GM21576 (cell line): ENCODE results near the gene ZNF423.

Source experiments
- ATAC-seq: cut with Tn5 transposase; IDR thresholded peaks from one replicate; pipeline ENCODE4 v1.9.1; 2021; ENCODE audit warnings: mild to moderate bottlenecking, moderate library complexity; ENCODE audit not compliant: unreplicated experiment

ZNF423 gene

GRCh38 chr16:49849754-49850108 lies 6.2 kb downstream of the ZNF423 start:
- no peak for ATAC-seq

- ATAC-seq: no peak
Observed at GRCh38 chr16:49849037-49849753, 6.7 kb downstream of the ZNF423 start.

- ATAC-seq: no peak
Observed at GRCh38 chr16:49848530-49848929, 7.4 kb downstream of the ZNF423 start.

GRCh38 chr16:49846800-49847199 lies 9.1 kb downstream of the ZNF423 start:
- ATAC-seq: no peak

GRCh38 chr16:49844359-49844758 lies 11.6 kb downstream of the ZNF423 start:
- no peak for ATAC-seq

GRCh38 chr16:49843758-49844157 lies 12.2 kb downstream of the ZNF423 start:
- ATAC-seq: no peak

- no peak for ATAC-seq
Observed at GRCh38 chr16:49842972-49843371, 12.9 kb downstream of the ZNF423 start.

- ATAC-seq: no peak
Observed at GRCh38 chr16:49839017-49839825, 16.7 kb downstream of the ZNF423 start.

- no peak for ATAC-seq
Observed at GRCh38 chr16:49838441-49839016, 17.4 kb downstream of the ZNF423 start.

GRCh38 chr16:49837688-49838410 lies 18.1 kb downstream of the ZNF423 start:
- ATAC-seq: no peak

- no peak for ATAC-seq
Observed at GRCh38 chr16:49836668-49837067, 19.2 kb downstream of the ZNF423 start.

- ATAC-seq: no peak
Observed at GRCh38 chr16:49836218-49836617, 19.7 kb downstream of the ZNF423 start.

- no peak for ATAC-seq
Observed at GRCh38 chr16:49835161-49835777, 20.6 kb downstream of the ZNF423 start.

GRCh38 chr16:49834531-49835151 lies 21.3 kb downstream of the ZNF423 start:
- ATAC-seq: no peak

- no peak for ATAC-seq
Observed at GRCh38 chr16:49833796-49834530, 21.9 kb downstream of the ZNF423 start.

GRCh38 chr16:49833085-49833484 lies 22.8 kb downstream of the ZNF423 start:
- ATAC-seq: no peak

- ATAC-seq: no peak
Observed at GRCh38 chr16:49832177-49832576, 23.7 kb downstream of the ZNF423 start.

GRCh38 chr16:49830873-49831272 lies 25.0 kb downstream of the ZNF423 start:
- no peak for ATAC-seq

GRCh38 chr16:49828533-49829267 lies 27.2 kb downstream of the ZNF423 start:
- no peak for ATAC-seq
